ENCODE data around the gene PPP6R1. TPM values are rescaled to one million over a fixed set of nuclear protein-coding genes. Genes with fewer than 3 reads are reported as not detected.

The PPP6R1 gene
- total and polyA plus RNA-seq, 4 donors = 37.3 to 86.3 (median 48.1) TPM

DNA sequence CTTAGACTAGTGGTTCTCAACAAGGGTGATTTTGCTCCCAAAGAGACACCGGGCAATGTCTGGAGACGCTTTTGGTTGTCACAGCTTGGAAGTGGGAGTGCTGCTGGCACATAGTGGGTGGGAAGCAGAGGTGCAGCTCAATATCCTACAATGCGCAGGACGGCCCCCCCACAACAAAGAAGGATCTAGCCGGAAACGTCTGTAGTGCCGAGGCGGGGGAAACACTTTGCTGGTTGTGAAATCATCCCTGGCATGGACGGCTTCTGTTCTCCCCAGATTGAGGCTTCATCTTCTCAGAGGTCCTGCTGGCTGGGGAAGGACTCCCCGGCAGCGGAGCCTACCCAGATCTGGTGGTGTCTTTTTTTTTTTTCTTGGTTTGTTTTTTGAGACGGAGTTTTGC is 65.3 kb downstream of the PPP6R1 start:
- no peaks in the 10 kb centered on the region for H3K36me3 ChIP-seq (ENCODE audit: control insufficient read depth in 4 of 4, insufficient read depth in 4 of 4, low read length in 4 of 4)
- ATAC-seq (ENCODE audit: insufficient read depth, low FRiP score) = no peak
- 61 to 67% methylated on average over 11 to 12 of the region's 12 CpGs for WGBS, 2 donors

DNA sequence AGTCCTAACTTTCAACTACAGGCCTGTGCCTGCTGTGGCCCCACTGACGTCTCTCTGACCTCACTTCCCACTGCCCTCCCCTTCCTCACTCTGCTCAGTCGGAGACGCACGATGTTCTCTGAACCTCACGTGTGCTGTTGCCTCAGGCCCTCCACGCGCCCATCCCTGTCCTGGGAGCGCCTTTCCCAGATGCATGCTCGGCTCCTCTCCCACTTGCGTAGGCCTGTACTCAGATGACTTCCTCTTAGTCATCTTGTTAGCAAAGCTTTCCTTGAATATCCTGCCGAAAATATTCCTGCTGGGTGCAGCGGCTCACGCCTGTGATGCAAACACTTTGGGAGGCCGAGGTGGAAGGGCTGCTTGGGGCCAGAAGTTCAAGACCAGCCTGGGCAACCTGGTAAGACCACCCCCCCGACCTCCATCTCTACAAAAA is 69.4 kb downstream of the PPP6R1 start:
- H3K36me3 ChIP-seq (ENCODE audit: control insufficient read depth in 4 of 4, insufficient read depth in 4 of 4, low read length in 4 of 4) = no peaks in the 10 kb centered on the region
- ATAC-seq (ENCODE audit: insufficient read depth, low FRiP score) (peak; percentile 58), DNase-seq (no peak)
- H3K4me3 ChIP-seq = no peak overlapping the region
- peaks cover 0 to 2% (median 0%) of the 10 kb centered on the region in 3 donors for H3K27me3 ChIP-seq (ENCODE audit: control insufficient read depth in 3 of 3, insufficient read depth in 3 of 3, low read length in 2 of 3)
- no peaks in the 10 kb centered on the region for H3K4me1 ChIP-seq (ENCODE audit: control insufficient read depth in 5 of 5, insufficient read depth in 5 of 5, low read length in 5 of 5)
- TF ChIP-seq, protein P1, sequence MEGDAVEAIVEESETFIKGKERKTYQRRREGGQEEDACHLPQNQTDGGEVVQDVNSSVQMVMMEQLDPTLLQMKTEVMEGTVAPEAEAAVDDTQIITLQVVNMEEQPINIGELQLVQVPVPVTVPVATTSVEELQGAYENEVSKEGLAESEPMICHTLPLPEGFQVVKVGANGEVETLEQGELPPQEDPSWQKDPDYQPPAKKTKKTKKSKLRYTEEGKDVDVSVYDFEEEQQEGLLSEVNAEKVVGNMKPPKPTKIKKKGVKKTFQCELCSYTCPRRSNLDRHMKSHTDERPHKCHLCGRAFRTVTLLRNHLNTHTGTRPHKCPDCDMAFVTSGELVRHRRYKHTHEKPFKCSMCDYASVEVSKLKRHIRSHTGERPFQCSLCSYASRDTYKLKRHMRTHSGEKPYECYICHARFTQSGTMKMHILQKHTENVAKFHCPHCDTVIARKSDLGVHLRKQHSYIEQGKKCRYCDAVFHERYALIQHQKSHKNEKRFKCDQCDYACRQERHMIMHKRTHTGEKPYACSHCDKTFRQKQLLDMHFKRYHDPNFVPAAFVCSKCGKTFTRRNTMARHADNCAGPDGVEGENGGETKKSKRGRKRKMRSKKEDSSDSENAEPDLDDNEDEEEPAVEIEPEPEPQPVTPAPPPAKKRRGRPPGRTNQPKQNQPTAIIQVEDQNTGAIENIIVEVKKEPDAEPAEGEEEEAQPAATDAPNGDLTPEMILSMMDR (IDR thresholded peaks at IDR 0.05; ENCODE audit: control extremely low read depth, extremely low read depth) = no peak
- no peak overlapping the region for H3K9ac ChIP-seq (ENCODE audit: insufficient read depth in 1 of 2, low read length in 2 of 2)
- no peaks in the 10 kb centered on the region for H3K9me3 ChIP-seq (ENCODE audit: control insufficient read depth in 4 of 4, insufficient read depth in 3 of 4, low read length in 3 of 4)
- H3K27ac ChIP-seq (ENCODE audit: low read depth in 1 of 2, low read length in 1 of 2) = no peak overlapping the region
- 55 to 68% methylated on average over 15 of the region's 15 CpGs for WGBS, 2 donors

More for the DNA sequence above, 65.3 kb downstream of the PPP6R1 start:
- no peaks in the 10 kb centered on the region for H3K4me1 ChIP-seq (ENCODE audit: control insufficient read depth in 5 of 5, insufficient read depth in 5 of 5, low read length in 5 of 5)
- DNase-seq = no peak
- no peak overlapping the region for H3K4me3 ChIP-seq
- no peaks in the 10 kb centered on the region for H3K9me3 ChIP-seq (ENCODE audit: control insufficient read depth in 4 of 4, insufficient read depth in 3 of 4, low read length in 3 of 4)
- no peaks in the 10 kb centered on the region for H3K27me3 ChIP-seq (ENCODE audit: control insufficient read depth in 3 of 3, insufficient read depth in 3 of 3, low read length in 2 of 3)
- TF ChIP-seq, protein P1 (IDR thresholded peaks at IDR 0.05; ENCODE audit: control extremely low read depth, extremely low read depth) = no peak
- H3K9ac ChIP-seq (ENCODE audit: insufficient read depth in 1 of 2, low read length in 2 of 2) = no peak overlapping the region
- H3K27ac ChIP-seq (ENCODE audit: low read depth in 1 of 2, low read length in 1 of 2) = no peak overlapping the region

DNA sequence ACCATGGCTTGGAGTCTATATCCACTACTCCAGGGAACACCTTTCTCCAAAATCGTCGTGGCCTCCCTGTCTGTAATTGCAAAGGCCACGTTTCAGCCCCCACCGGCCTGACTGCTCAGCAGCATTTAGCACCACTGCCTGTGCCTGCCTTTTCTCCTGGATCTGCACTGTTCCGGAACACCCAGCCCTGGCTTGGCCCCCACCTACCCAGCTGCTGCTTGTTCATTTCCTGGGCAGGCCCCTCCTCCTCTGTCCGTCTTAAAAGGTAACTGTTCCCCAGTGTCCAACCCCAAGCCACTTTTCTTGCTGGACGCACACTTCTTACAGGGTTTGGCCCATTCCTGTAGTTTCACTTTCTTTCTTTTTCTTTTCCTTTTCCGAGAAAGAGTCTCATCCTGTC is 70.2 kb downstream of the PPP6R1 start:
- TF ChIP-seq, protein P1 (IDR thresholded peaks at IDR 0.05; ENCODE audit: control extremely low read depth, extremely low read depth) = no peak
- Histone ChIP-seq H3K27ac (ENCODE audit: low read depth in 1 of 2, low read length in 1 of 2) (no peak overlapping the region), H3K4me1 (ENCODE audit: control insufficient read depth in 5 of 5, insufficient read depth in 5 of 5, low read length in 5 of 5) (no peaks in the 10 kb centered on the region), H3K36me3 (ENCODE audit: control insufficient read depth in 4 of 4, insufficient read depth in 4 of 4, low read length in 4 of 4) (no peaks in the 10 kb centered on the region), H3K27me3 (ENCODE audit: control insufficient read depth in 3 of 3, insufficient read depth in 3 of 3, low read length in 2 of 3) (peaks cover 0 to 2% (median 0%) of the 10 kb centered on the region in 3 donors), H3K9ac (ENCODE audit: insufficient read depth in 1 of 2, low read length in 2 of 2) (peak overlapping the region in 1 of 2 donors; percentile 25), H3K4me3 (no peak overlapping the region), H3K9me3 (ENCODE audit: control insufficient read depth in 4 of 4, insufficient read depth in 3 of 4, low read length in 3 of 4) (no peaks in the 10 kb centered on the region)
- no peak for ATAC-seq (ENCODE audit: insufficient read depth, low FRiP score)
- WGBS, 2 donors = 46 to 49% methylated on average over 8 of the region's 8 CpGs
- no peak for DNase-seq

DNA sequence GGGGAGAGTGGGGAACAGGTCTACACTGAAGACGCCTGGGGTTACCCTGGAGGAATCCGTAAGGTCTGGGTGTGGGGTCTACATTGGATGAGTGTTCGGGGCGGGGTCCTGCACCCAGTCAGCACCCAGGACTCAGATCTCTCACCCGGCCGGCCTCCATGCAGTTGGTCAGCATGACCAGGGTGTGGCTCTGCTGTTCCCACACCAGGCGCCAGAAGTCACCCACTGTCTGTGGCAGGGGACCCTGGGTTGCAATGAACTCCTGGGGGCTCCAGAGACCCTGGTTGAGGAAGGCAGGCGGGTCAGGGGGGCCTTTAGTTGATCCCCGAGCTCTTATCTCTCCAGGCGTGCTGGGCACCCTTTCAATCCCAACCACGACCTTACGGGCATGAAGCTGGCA is 72.7 kb downstream of the PPP6R1 start:
- H3K4me1 ChIP-seq (ENCODE audit: control insufficient read depth in 5 of 5, insufficient read depth in 5 of 5, low read length in 5 of 5) = no peaks in the 10 kb centered on the region
- no peak overlapping the region for H3K27ac ChIP-seq (ENCODE audit: low read depth in 1 of 2, low read length in 1 of 2)
- TF ChIP-seq, protein P1 (IDR thresholded peaks at IDR 0.05; ENCODE audit: control extremely low read depth, extremely low read depth) = no peak
- H3K27me3 ChIP-seq (ENCODE audit: control insufficient read depth in 3 of 3, insufficient read depth in 3 of 3, low read length in 2 of 3) = peaks cover 6 to 10% (median 6%) of the 10 kb centered on the region in 3 donors
- no peak overlapping the region for H3K4me3 ChIP-seq
- ATAC-seq (ENCODE audit: insufficient read depth, low FRiP score) = no peak
- peaks cover 0 to 3% (median 0%) of the 10 kb centered on the region in 4 donors for H3K9me3 ChIP-seq (ENCODE audit: control insufficient read depth in 4 of 4, insufficient read depth in 3 of 4, low read length in 3 of 4)
- no peaks in the 10 kb centered on the region for H3K36me3 ChIP-seq (ENCODE audit: control insufficient read depth in 4 of 4, insufficient read depth in 4 of 4, low read length in 4 of 4)
- H3K9ac ChIP-seq (ENCODE audit: insufficient read depth in 1 of 2, low read length in 2 of 2) = no peak overlapping the region
- no peak for DNase-seq
- 78 to 81% methylated on average over 12 of the region's 12 CpGs for WGBS, 2 donors
